A549 (cell line): Measurements from ENCODE around the gene CD63. TPM values are rescaled to one million over a fixed set of nuclear protein-coding genes. Genes with fewer than 3 reads are reported as not detected.

ENCODE experiments used
- ATAC-seq, 2 experiments: fragments of 200-7000 bp in 1 of 2; fragments of >200 bp in 1 of 2; cut with Nextera tagmentation in 1 of 2; cut with Tn5 transposase in 1 of 2; 3 replicates each; pipeline versions ENCODE4 v1.8.0 to v1.9.1; 2018 to 2020; ENCODE audit warnings: mild to moderate bottlenecking in 1 of 2, moderate library complexity in 1 of 2
- CTCF ChIA-PET: fragments of 300-600 bp; sonication (Branson Sonifier 250); formaldehyde crosslinking; extraction: SDS; loops from one replicate; lab custom pipeline; 2021; ENCODE audit warnings: antibody characterized with exemption, inconsistent platforms; lab: Yijun Ruan, JAX
- POLR2A ChIA-PET: fragments of 350-600 bp; formaldehyde crosslinking; extraction: SDS; loops from one replicate; lab custom pipeline; 2021; ENCODE audit warnings: antibody characterized with exemption, inconsistent platforms; lab: Yijun Ruan, JAX
- DNase-seq, 2 experiments: peaks; one replicate each; pipeline versions ENCODE4 v3.0.0 to v3.0.0-alpha.2; 2011 to 2016; ENCODE audit warnings: low read depth in 1 of 2, low spot score in 1 of 2
- FAIRE-seq: peaks from 2 replicates; lab custom pipeline; 2011; peaks lifted over from hg19 to GRCh38; lab: Jason Lieb, UNC
- H3K27ac ChIP-seq, 2 experiments: fragments of >200 bp; sonication (Bioruptor Twin); formaldehyde crosslinking; 3 replicates each; pipeline ENCODE4 v1.5.1; 2016 to 2017
- H3K4me1 ChIP-seq: fragments of >200 bp; sonication (Bioruptor Twin); formaldehyde crosslinking; 3 replicates; pipeline ENCODE4 v1.6.1; 2016
- H3K4me2 ChIP-seq: fragments of >200 bp; sonication (Bioruptor Twin); formaldehyde crosslinking; 3 replicates; pipeline ENCODE4 v1.6.1; 2016
- H3K4me3 ChIP-seq: fragments of >200 bp; sonication (Bioruptor Twin); formaldehyde crosslinking; 3 replicates; pipeline ENCODE4 v1.5.1; 2016
- H3K9me3 ChIP-seq: fragments of >200 bp; sonication (Bioruptor Twin); formaldehyde crosslinking; 3 replicates; pipeline ENCODE4 v1.6.1; 2016
- CBX8 ChIP-seq: fragments of 200-600 bp; sonication (generic); IDR thresholded peaks from 2 replicates; pipeline ENCODE4 v1.6.1; 2016
- CHD2 ChIP-seq: fragments of 150-350 bp; IDR thresholded peaks from 2 replicates; pipeline ENCODE4 v1.6.1; 2014; ENCODE audit warnings: low read length; ENCODE audit not compliant: partially characterized antibody
- HOXA7 ChIP-seq: fragments of 250-450 bp; sonication (Bioruptor Pico); IDR thresholded peaks from 2 replicates; pipeline ENCODE4 v1.5.0; 2020; ENCODE audit warnings: mild to moderate bottlenecking, moderate library complexity
- HOXB5 ChIP-seq: fragments of 250-450 bp; sonication (Bioruptor Pico); IDR thresholded peaks from 2 replicates; pipeline ENCODE4 v1.5.0; 2020; ENCODE audit warnings: mild to moderate bottlenecking, moderate library complexity
- JUN ChIP-seq, 2 experiments: fragments of >200 bp; sonication (Bioruptor Twin); formaldehyde crosslinking; IDR thresholded peaks; 2 replicates in 1 of 2; 3 replicates in 1 of 2; pipeline ENCODE4 v1.6.1; 2016 to 2017
- MYC ChIP-seq: IDR thresholded peaks from 2 replicates; pipeline ENCODE4 v1.6.1; 2012; ENCODE audit warnings: mild to moderate bottlenecking, inconsistent platforms, low read length, improper control_type of control experiment, borderline replicate concordance
- NFE2L2 ChIP-seq: fragments of 150-350 bp; conservative IDR thresholded peaks from 2 replicates; pipeline ENCODE4 v1.6.1; 2014; ENCODE audit warnings: low read length
- POLR2AphosphoS2 ChIP-seq: conservative IDR thresholded peaks from 2 replicates; pipeline ENCODE4 v1.6.1; 2012; ENCODE audit warnings: low read length, improper control_type of control experiment, inconsistent platforms
- RAD21 ChIP-seq, 2 experiments: fragments of >200 bp in 1 of 2; sonication (Bioruptor Twin) in 1 of 2; formaldehyde crosslinking in 1 of 2; IDR thresholded peaks in 1 of 2; conservative IDR thresholded peaks in 1 of 2; 2 replicates in 1 of 2; 3 replicates in 1 of 2; pipeline ENCODE4 v1.6.1; 2012 to 2018; ENCODE audit warnings: inconsistent platforms in 1 of 2
- RFX5 ChIP-seq: fragments of 450-650 bp; IDR thresholded peaks from 2 replicates; pipeline ENCODE4 v1.7.1; 2014; ENCODE audit warnings: antibody characterized with exemption, mild to moderate bottlenecking, moderate library complexity
- RNF2 ChIP-seq: fragments of 200-600 bp; sonication (generic); IDR thresholded peaks from 2 replicates; pipeline ENCODE4 v1.6.1; 2016; ENCODE audit warnings: low read depth, mild to moderate bottlenecking, antibody characterized with exemption, moderate library complexity, borderline replicate concordance
- SMC3 ChIP-seq: fragments of >200 bp; sonication (Bioruptor Twin); formaldehyde crosslinking; IDR thresholded peaks from 3 replicates; pipeline ENCODE4 v1.6.1; 2018; ENCODE audit warnings: inconsistent platforms
- SREBF2 ChIP-seq: fragments of 450-650 bp; IDR thresholded peaks from 2 replicates; pipeline ENCODE4 v1.6.1; 2014; ENCODE audit warnings: mild to moderate bottlenecking, moderate library complexity
- TP53 ChIP-seq: fragments of 250-450 bp; sonication (Bioruptor Pico); IDR thresholded peaks from 2 replicates; pipeline ENCODE4 v1.5.0; 2021; ENCODE audit warnings: mild to moderate bottlenecking, moderate library complexity
- ZFP36 ChIP-seq: fragments of 450-650 bp; IDR thresholded peaks from 2 replicates; pipeline ENCODE4 v1.6.1; 2014; ENCODE audit warnings: borderline replicate concordance; ENCODE audit not compliant: partially characterized antibody
- ZSCAN20 ChIP-seq: fragments of 250-450 bp; sonication (Bioruptor Pico); IDR thresholded peaks from 2 replicates; pipeline ENCODE4 v1.8.0; 2022; ENCODE audit warnings: mild to moderate bottlenecking, moderate library complexity
- WGBS: methylation state at CpG from one replicate; pipeline ENCODE4 v1.1.6; 2017; ENCODE audit errors: missing lambda C conversion rate; 5-methylcytosine and 5-hydroxymethylcytosine counted together
- polyA plus RNA-seq, 4 experiments: library from polyadenylated mRNA; depleted of rRNA in 3 of 4; stranded (reverse); fragments of >200 nt; fragmentation: RNase III in 1 of 4; extraction: RNeasy Plus Mini Kit Qiagen cat#74134 plus additional on column Dnase treatment in 1 of 4; gene quantifications; 2 replicates in 3 of 4; 3 replicates in 1 of 4; pipeline ENCODE4 v1.2.3, GENCODE V29; 2011 to 2017
- TF ChIP-seq, protein P1 (sequence below): IDR thresholded peaks from 2 replicates; pipeline ENCODE4 v1.6.1; 2012
- TF ChIP-seq, protein P2 (sequence below): IDR thresholded peaks from 2 replicates; pipeline ENCODE4 v1.6.1; 2012
- TF ChIP-seq, protein P3 (sequence below): fragments of >200 bp; sonication (Bioruptor Twin); formaldehyde crosslinking; IDR thresholded peaks from 3 replicates; pipeline ENCODE4 v1.5.1; 2016
- TF ChIP-seq, protein P4 (sequence below): fragments of 200-600 bp; sonication (generic); IDR thresholded peaks from 2 replicates; pipeline ENCODE4 v1.6.1; 2016; ENCODE audit warnings: antibody characterized with exemption, mild to moderate bottlenecking, moderate library complexity
- TF ChIP-seq, protein P5 (sequence below): fragments of 250-450 bp; sonication (Bioruptor Pico); IDR thresholded peaks from 2 replicates; pipeline ENCODE4 v1.5.0; 2021; ENCODE audit warnings: mild to moderate bottlenecking, moderate library complexity, borderline replicate concordance

The CD63 gene
- polyA plus RNA-seq, 2 of the 4 experiments (the other 2 are of a cell fraction): 530 to 724 TPM

DNA sequence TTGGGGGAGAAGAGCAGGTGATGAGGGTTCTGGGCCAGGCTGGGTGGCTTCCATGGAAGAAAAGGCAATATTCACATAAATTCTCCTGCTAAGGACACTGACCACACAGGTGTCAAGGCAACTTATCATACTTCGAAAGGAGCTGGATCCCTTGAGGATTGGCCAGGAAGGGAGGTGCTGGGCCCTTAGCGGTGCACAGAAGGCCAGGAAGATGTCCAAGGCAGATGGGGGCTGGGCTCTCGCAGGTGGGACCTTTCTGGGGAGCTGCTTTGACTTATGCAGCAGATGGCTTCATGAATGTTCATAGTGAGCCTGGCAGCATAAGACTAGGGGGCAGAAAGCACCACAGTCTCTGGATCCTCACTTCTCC lies 3.9 kb downstream of the CD63 start:
- no peak overlapping the region for H3K4me2 ChIP-seq
- H3K27ac ChIP-seq: 0 out of 6 replicates have a peak overlapping the region, but pooled peaks of 1 of the 2 experiments have one; percentile 10
- DNase-seq (no peak), FAIRE-seq (no peak), ATAC-seq (no peak)
- no peaks in the 10 kb centered on the region for H3K9me3 ChIP-seq
- TF ChIP-seq, protein P1, sequence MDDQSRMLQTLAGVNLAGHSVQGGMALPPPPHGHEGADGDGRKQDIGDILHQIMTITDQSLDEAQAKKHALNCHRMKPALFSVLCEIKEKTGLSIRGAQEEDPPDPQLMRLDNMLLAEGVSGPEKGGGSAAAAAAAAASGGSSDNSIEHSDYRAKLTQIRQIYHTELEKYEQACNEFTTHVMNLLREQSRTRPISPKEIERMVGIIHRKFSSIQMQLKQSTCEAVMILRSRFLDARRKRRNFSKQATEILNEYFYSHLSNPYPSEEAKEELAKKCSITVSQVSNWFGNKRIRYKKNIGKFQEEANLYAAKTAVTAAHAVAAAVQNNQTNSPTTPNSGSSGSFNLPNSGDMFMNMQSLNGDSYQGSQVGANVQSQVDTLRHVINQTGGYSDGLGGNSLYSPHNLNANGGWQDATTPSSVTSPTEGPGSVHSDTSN: 0 out of 2 replicates have a peak, but pooled peaks have one; percentile 8
- 0 out of 2 replicates have a peak, but pooled peaks have one; percentile 14 for TF ChIP-seq TP53 (CRISPR knock-in tag)
- TF ChIP-seq RNF2: no peak
- WGBS: 53% methylated on average over 3 of the region's 3 CpGs
- ChIA-PET CTCF (interaction anchor here (0.7 to 12.3 kb wide), 9 partner anchors 9 to 465 kb away, joined by 3 to 139 read pairs (median 6); partner anchors contain the start of genes BLOC1S1, GDF11 and SMARCC2), POLR2A (interaction anchor here (1.0 to 1.4 kb wide), 4 partner anchors 9 to 105 kb away, joined by 4 to 7 read pairs (median 4); partner anchors contain the start of genes BLOC1S1 and DNAJC14)
- peaks cover 50% of the 10 kb centered on the region for H3K4me1 ChIP-seq
- H3K4me3 ChIP-seq: no peak overlapping the region

DNA sequence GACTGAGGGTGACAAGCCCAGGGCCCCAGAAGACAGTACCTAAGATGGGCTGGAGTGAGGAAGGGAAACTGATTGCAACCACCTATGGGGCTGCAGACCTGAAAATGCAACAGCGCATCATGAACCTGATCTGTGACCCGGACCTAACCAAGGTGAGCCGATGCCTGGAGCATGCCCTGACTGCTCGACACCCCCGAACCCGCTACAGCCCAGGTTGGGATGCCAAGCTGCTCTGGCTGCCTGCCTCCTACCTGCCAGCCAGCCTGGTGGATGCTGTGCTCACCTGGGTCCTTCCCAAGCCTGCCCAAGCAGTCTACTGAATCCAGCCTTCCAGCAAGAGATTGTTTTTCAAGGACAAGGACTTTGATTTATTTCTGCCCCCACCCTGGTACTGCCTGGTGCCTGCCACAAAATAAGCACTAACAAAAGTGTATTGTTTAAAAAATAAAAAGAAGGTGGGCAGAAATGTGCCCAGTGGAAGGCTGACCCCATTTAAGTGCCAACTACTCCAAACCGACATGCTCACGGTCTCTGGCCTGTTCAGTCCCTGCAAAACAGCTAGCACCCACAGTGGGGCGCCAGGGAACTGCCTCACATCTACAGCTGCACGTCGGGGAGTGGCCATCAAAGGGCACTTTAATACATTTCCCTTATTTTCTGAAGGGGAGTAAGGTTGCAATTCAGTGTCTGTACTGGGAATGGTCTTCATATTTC lies 4.4 kb downstream of the CD63 start:
- Histone ChIP-seq H3K4me1 (peaks cover 53% of the 10 kb centered on the region), H3K4me3 (no peak overlapping the region), H3K4me2 (no peak overlapping the region), H3K27ac (peak overlapping the region in 1 of 2 experiments; percentile 44; a peak in 2 of 6 replicates), H3K9me3 (no peaks in the 10 kb centered on the region)
- TF ChIP-seq, protein P1: no peak
- TF ChIP-seq, protein P2, sequence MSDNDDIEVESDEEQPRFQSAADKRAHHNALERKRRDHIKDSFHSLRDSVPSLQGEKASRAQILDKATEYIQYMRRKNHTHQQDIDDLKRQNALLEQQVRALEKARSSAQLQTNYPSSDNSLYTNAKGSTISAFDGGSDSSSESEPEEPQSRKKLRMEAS: 0 out of 2 replicates have a peak, but pooled peaks have one; percentile 22
- TF ChIP-seq RAD21 (conservative IDR thresholded peaks at IDR 0.05 in 1 of 2, IDR thresholded peaks at IDR 0.05 in 1 of 2) (peak; percentile 50 to 79; a peak in 4 of 5 replicates), JUN (IDR thresholded peaks at IDR 0.05) (no peak), CBX8 (no peak), NFE2L2 (no peak), ZSCAN20 (CRISPR knock-in tag) (no peak), HOXA7 (CRISPR knock-in tag) (0 out of 2 replicates have a peak, but pooled peaks have one; percentile 39), CHD2 (no peak), SREBF2 (no peak), MYC (no peak), HOXB5 (CRISPR knock-in tag) (no peak), ZFP36 (no peak), SMC3 (peak; percentile 52; the same call in 2 of the 3 replicates), RFX5 (no peak), POLR2AphosphoS2 (peak; percentile 78; the same call in 1 of the 2 replicates)
- TF ChIP-seq, protein P3, sequence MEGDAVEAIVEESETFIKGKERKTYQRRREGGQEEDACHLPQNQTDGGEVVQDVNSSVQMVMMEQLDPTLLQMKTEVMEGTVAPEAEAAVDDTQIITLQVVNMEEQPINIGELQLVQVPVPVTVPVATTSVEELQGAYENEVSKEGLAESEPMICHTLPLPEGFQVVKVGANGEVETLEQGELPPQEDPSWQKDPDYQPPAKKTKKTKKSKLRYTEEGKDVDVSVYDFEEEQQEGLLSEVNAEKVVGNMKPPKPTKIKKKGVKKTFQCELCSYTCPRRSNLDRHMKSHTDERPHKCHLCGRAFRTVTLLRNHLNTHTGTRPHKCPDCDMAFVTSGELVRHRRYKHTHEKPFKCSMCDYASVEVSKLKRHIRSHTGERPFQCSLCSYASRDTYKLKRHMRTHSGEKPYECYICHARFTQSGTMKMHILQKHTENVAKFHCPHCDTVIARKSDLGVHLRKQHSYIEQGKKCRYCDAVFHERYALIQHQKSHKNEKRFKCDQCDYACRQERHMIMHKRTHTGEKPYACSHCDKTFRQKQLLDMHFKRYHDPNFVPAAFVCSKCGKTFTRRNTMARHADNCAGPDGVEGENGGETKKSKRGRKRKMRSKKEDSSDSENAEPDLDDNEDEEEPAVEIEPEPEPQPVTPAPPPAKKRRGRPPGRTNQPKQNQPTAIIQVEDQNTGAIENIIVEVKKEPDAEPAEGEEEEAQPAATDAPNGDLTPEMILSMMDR: peak; percentile 58
- TF ChIP-seq, protein P4, sequence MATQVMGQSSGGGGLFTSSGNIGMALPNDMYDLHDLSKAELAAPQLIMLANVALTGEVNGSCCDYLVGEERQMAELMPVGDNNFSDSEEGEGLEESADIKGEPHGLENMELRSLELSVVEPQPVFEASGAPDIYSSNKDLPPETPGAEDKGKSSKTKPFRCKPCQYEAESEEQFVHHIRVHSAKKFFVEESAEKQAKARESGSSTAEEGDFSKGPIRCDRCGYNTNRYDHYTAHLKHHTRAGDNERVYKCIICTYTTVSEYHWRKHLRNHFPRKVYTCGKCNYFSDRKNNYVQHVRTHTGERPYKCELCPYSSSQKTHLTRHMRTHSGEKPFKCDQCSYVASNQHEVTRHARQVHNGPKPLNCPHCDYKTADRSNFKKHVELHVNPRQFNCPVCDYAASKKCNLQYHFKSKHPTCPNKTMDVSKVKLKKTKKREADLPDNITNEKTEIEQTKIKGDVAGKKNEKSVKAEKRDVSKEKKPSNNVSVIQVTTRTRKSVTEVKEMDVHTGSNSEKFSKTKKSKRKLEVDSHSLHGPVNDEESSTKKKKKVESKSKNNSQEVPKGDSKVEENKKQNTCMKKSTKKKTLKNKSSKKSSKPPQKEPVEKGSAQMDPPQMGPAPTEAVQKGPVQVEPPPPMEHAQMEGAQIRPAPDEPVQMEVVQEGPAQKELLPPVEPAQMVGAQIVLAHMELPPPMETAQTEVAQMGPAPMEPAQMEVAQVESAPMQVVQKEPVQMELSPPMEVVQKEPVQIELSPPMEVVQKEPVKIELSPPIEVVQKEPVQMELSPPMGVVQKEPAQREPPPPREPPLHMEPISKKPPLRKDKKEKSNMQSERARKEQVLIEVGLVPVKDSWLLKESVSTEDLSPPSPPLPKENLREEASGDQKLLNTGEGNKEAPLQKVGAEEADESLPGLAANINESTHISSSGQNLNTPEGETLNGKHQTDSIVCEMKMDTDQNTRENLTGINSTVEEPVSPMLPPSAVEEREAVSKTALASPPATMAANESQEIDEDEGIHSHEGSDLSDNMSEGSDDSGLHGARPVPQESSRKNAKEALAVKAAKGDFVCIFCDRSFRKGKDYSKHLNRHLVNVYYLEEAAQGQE: no peak
- TF ChIP-seq, protein P5, sequence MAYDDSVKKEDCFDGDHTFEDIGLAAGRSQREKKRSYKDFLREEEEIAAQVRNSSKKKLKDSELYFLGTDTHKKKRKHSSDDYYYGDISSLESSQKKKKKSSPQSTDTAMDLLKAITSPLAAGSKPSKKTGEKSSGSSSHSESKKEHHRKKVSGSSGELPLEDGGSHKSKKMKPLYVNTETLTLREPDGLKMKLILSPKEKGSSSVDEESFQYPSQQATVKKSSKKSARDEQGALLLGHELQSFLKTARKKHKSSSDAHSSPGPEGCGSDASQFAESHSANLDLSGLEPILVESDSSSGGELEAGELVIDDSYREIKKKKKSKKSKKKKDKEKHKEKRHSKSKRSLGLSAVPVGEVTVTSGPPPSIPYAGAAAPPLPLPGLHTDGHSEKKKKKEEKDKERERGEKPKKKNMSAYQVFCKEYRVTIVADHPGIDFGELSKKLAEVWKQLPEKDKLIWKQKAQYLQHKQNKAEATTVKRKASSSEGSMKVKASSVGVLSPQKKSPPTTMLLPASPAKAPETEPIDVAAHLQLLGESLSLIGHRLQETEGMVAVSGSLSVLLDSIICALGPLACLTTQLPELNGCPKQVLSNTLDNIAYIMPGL (CRISPR knock-in tag): no peak
- ChIA-PET POLR2A (interaction anchor here (1.0 to 1.4 kb wide), 4 partner anchors 8 to 105 kb away, joined by 4 to 7 read pairs (median 4); partner anchors contain the start of genes BLOC1S1 and DNAJC14), CTCF (interaction anchor here (0.7 to 12.3 kb wide), 10 partner anchors 8 to 465 kb away, joined by 3 to 139 read pairs (median 5); partner anchors contain the start of genes BLOC1S1, GDF11 and SMARCC2)
- peak in 1 of 2 experiments; percentile 43; a peak in 3 of 6 replicates for ATAC-seq
- DNase-seq: peak; percentile 70 to 82
- FAIRE-seq: no peak
- WGBS: 51% methylated on average over 9 of the region's 11 CpGs
